RWPE1 (cell line): ENCODE results near the gene ZNF629.
A peak's percentile ranks its signal among the peaks of the same experiment; 100 is the strongest.
"Not testable (repeated sequence)": the region's sequence is repeated elsewhere in the genome, so short reads cannot be mapped to it uniquely, and the experiment has no call there.

Experiments
- CTCF ChIA-PET: fragments of 350-600 bp; sonication (Branson Sonifier 250); formaldehyde crosslinking; extraction: SDS; loops from one replicate; lab custom pipeline; 2021; lab: Yijun Ruan, JAX
- POLR2A ChIA-PET: fragments of 400-600 bp; formaldehyde crosslinking; extraction: SDS; loops from one replicate; lab custom pipeline; 2020; ENCODE audit warnings: antibody characterized with exemption; ENCODE audit not compliant: low non-redundant PET; lab: Yijun Ruan, JAX
- DNase-seq: peaks from one replicate; pipeline ENCODE4 v3.0.0; 2012; ENCODE audit warnings: low spot score
- H3K27ac ChIP-seq: fragments of 450-650 bp; 2 replicates; pipeline ENCODE4 v1.5.1; 2017
- TF ChIP-seq, protein P1 (sequence below): fragments of 450-650 bp; conservative IDR thresholded peaks from 2 replicates; pipeline ENCODE4 v1.5.1; 2017; ENCODE audit warnings: low read depth, mild to moderate bottlenecking

ZNF629 gene

DNA sequence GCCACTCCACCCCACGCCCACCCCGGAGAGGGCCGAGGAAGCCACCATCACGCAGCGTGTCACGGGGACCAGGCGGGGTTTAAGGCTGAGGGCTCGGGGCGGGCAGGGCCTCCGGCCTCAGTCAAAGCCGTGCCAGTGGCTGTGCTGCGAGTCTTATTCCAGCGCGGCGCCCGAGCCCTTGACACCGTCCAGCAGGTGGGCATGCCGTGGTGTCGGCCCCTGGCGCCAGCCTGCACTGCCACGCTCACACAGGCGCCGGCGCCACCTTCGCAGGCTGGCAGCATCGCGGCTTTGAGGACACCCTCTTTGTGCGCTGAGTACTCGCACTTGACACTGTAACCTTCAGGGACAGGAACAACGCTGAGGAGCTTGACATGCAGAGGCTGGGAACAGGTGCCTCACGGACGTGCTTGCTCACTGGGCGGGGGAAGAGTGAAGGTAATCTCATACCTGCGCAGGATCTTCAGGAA, 34.0 kb upstream of the ZNF629 start:
- TF ChIP-seq, protein P1, sequence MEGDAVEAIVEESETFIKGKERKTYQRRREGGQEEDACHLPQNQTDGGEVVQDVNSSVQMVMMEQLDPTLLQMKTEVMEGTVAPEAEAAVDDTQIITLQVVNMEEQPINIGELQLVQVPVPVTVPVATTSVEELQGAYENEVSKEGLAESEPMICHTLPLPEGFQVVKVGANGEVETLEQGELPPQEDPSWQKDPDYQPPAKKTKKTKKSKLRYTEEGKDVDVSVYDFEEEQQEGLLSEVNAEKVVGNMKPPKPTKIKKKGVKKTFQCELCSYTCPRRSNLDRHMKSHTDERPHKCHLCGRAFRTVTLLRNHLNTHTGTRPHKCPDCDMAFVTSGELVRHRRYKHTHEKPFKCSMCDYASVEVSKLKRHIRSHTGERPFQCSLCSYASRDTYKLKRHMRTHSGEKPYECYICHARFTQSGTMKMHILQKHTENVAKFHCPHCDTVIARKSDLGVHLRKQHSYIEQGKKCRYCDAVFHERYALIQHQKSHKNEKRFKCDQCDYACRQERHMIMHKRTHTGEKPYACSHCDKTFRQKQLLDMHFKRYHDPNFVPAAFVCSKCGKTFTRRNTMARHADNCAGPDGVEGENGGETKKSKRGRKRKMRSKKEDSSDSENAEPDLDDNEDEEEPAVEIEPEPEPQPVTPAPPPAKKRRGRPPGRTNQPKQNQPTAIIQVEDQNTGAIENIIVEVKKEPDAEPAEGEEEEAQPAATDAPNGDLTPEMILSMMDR, result no peak
- H3K27ac ChIP-seq, result no peak overlapping the region
- ChIA-PET POLR2A (no interaction called here), CTCF (no interaction called here)
- no peak for DNase-seq

DNA sequence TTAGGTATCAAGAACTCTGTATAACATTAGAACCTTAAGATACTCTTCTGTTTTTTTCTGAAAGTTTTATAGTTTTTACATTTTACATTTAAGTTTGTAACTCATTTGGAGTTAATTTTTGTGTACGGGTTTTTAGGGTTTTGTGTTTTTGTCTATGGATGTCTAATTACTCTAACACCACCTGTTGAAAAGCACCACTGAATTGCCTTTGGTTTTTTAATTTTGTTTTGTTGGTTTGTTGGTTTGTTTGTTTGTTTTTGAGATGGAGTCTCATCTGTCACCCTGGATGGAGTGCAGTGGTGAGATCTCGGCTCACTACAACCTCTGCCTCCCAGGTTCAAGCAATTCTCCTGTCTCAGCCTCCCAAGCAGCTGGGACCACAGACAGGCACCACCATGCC, 29.8 kb upstream of the ZNF629 start:
- ChIA-PET CTCF (interaction anchor here (0.6 to 0.7 kb wide), 2 partner anchors 119 to 131 kb away, joined by 3 read pairs; no protein-coding TSS in a partner anchor), POLR2A (no interaction called here)
- TF ChIP-seq, protein P1, result no peak
- H3K27ac ChIP-seq, result no peak overlapping the region
- DNase-seq, result no peak

DNA sequence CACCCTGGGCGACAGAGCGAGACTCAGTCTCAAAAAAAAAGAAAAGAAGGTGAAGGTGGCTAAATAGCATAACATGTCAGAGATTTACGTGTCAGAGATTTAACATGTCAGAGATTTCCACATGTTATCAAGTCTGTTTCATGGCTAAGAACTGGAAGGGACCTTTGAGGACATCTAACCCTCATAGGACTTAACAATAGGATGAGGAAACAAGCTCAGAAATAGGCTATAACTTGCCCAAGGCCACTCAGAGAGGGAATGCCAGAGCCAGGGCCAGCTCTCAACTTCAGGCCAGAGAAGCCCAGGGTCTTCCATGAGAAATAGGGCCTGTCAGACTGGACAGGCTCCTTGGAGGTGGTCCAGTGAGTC, 26.8 kb upstream of the ZNF629 start:
- TF ChIP-seq, protein P1, result no peak
- H3K27ac ChIP-seq, result peak overlapping the region; percentile 82
- CTCF ChIA-PET, result interaction anchor here (0.6 to 1.7 kb wide), 12 partner anchors 10 to 202 kb away, joined by 3 to 10 read pairs (median 3); partner anchors contain the start of gene BCL7C
- POLR2A ChIA-PET, result interaction anchor here (1.0 kb wide), 1 partner anchor 8 kb away, joined by 3 read pairs; no protein-coding TSS in a partner anchor
- DNase-seq, result no peak

DNA sequence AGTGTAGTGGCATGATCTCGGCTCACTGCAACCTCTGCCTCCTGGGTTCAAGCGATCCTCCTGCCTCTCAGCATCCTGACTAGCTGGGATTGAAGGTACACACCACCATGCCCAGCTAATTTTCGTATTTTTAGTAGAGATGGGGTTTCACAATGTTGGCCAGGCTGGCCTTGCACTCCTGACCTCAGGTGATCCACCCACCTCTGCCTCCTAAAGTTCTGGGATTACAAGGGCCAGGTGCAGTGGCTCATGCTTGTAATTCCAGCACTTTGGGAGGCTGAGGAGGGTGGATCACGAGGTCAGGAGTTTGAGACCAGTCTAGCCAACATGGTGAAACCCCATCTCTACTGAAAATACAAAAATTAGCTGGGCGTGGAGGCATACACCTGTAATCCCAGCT, 22.7 kb upstream of the ZNF629 start:
- DNase-seq, POLR2A ChIA-PET, CTCF ChIA-PET, H3K27ac ChIP-seq: not testable (repeated sequence)

DNA sequence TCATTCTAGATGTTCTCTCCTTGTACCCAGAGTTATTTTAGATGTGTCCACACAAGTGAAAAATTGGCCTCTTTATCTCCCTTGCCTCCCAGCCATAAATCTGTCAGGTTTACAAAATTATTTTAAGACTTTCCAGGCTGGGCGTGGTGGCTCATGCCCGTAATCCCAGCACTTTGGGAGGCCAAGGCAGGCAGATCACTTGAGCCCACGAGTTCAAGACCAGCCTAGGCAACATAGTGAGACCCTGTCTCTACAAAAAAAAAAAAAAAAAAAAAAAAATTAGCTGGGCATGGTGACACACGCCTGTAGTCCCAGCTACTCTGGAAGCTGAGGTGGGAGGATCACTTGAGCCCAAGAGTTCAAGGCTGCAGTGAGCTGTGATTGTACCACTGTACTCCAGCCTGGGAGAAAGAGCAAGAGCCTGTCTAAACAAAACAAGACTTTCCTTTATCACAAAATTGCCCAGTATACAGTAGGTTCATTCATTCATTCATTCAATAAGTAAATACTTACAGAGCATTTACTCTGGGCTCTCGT, 22.0 kb upstream of the ZNF629 start:
- POLR2A ChIA-PET, H3K27ac ChIP-seq, CTCF ChIA-PET, DNase-seq: not testable (repeated sequence)

DNA sequence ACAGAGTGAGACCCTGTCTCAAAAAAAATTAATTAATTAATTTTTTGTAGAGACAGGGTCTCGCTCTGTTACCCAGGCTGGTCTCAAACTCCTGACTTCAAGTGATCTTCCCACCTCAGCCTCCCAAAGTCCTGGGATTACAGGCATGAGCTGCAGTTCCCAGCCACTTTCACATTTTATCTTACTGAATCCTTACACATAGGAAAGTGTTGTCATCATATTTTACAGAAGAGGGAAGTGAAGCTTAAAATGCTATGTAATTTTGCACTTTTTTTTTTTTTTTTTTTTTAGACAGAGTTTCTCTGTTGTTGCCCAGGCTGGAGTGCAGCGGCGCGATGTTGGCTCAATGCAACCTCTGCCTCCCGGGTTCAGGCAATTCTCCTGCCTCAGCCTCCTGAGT, 21.1 kb upstream of the ZNF629 start:
- DNase-seq, result no peak
- 0 out of 2 replicates have a peak overlapping the region, but pooled peaks have one; percentile 19 for H3K27ac ChIP-seq
- ChIA-PET POLR2A (interaction anchor here (0.6 to 0.7 kb wide), 2 partner anchors 21 to 48 kb away, joined by 3 to 4 read pairs; partner anchors contain the start of gene ZNF629), CTCF (interaction anchor here (0.6 kb wide), 1 partner anchor 69 kb away, joined by 3 read pairs; no protein-coding TSS in a partner anchor)
- TF ChIP-seq, protein P1, result no peak

DNA sequence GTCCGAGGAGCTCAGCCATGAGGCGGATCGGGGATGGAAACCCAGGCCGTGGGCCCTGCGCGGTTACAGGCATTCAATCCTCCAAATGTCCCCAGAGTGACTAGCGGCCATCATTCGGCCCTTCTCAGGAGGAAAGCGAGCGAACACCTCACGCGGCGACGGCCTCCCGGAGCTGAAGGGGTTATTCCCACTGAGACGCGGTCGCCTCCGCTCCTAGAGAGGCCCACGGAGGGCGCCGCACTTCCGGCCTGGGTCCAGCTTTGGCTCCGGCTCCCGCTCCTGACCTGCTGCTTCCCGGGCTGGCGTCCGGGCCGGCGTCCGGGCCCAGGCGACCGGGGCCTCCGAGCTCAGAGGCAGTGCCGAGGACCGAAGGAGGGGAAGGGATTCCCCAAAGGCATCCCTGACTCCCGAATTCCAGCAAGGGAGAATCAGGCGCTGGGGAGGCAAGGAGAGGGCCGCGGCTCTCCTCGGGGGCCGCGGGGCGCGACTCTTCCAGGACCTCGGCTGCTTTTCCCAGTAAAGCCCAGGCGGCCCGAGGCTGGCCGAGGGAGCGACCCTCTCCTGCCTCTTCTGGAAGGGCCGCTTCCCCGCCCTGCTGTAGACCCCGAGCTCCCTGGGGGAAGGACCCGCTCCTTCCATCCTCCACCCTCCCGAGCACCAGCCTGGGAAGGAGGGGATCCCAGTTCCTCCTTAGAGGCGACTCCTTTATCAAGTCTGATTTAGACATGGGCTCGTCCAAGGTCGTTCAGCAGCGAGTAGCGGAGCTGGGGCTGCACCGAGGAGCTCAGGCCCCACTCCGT, 18.6 kb upstream of the ZNF629 start:
- ChIA-PET CTCF (interaction anchor here (0.6 to 1.4 kb wide), 7 partner anchors 9 to 136 kb away, joined by 3 to 7 read pairs (median 4); no protein-coding TSS in a partner anchor), POLR2A (interaction anchor here (0.6 to 1.8 kb wide), 5 partner anchors 9 to 144 kb away, joined by 3 to 12 read pairs (median 4); partner anchors contain the start of genes ORAI3 and ZNF629)
- TF ChIP-seq, protein P1, result no peak
- DNase-seq, result peak; percentile 77
- H3K27ac ChIP-seq, result peak overlapping the region; percentile 91
